Inferior parietal cortex (tissue), 1 donor: ENCODE data around the gene NFKBIL1.

Source experiments
- DNase-seq: peaks from one replicate; pipeline ENCODE4 v3.0.0-alpha.2; 2016; ENCODE audit errors: extremely low spot score

Gene NFKBIL1

GRCh38 chr6:31559958-31560696 lies 12.7 kb downstream of the NFKBIL1 start:
- no peak for DNase-seq

GRCh38 chr6:31560697-31561058 lies 13.3 kb downstream of the NFKBIL1 start:
- no peak for DNase-seq

GRCh38 chr6:31567531-31568370 lies 20.3 kb downstream of the NFKBIL1 start:
- DNase-seq = no peak

- no peak for DNase-seq
These were observed 21.1 kb downstream of the NFKBIL1 start for GRCh38 chr6:31568537-31568961.

- no peak for DNase-seq
These were observed 22.6 kb downstream of the NFKBIL1 start for GRCh38 chr6:31569861-31570536.

GRCh38 chr6:31572041-31572911 lies 24.9 kb downstream of the NFKBIL1 start, which contains the start of gene LTA:
Gene LTA, plus strand, starts transcription at chr6:31572289. Its CDS starts 454 bp downstream, at chr6:31572743.
- no peak for DNase-seq

GRCh38 chr6:31573239-31574105 lies 26.1 kb downstream of the NFKBIL1 start:
- no peak for DNase-seq

GRCh38 chr6:31574106-31575061 lies 27.0 kb downstream of the NFKBIL1 start:
- DNase-seq = no peak

- no peak for DNase-seq
These were observed 28.0 kb downstream of the NFKBIL1 start, which contains the start of gene TNF for GRCh38 chr6:31575335-31575901. Gene TNF, plus strand, starts transcription at chr6:31575565. Its CDS starts 177 bp downstream, at chr6:31575742.

- DNase-seq = no peak
These were observed 28.7 kb downstream of the NFKBIL1 start for GRCh38 chr6:31575952-31576685.

GRCh38 chr6:31576897-31577578 lies 29.6 kb downstream of the NFKBIL1 start:
- DNase-seq = no peak

- no peak for DNase-seq
These were observed 30.2 kb downstream of the NFKBIL1 start for GRCh38 chr6:31577579-31577966.

GRCh38 chr6:31578184-31579118 lies 31.0 kb downstream of the NFKBIL1 start:
- no peak for DNase-seq

- no peak for DNase-seq
These were observed 31.7 kb downstream of the NFKBIL1 start for GRCh38 chr6:31579119-31579505.

GRCh38 chr6:31579546-31580437 lies 32.4 kb downstream of the NFKBIL1 start:
- DNase-seq = no peak

GRCh38 chr6:31580438-31580740 lies 33.0 kb downstream of the NFKBIL1 start:
- DNase-seq = no peak
